KMS-11 (cell line): ENCODE measurements around the gene YIPF3.

Source experiments
- H2AFZ ChIP-seq: fragments of 200-600 bp; sonication (generic); 2 replicates; pipeline ENCODE4 v1.6.1; 2016; ENCODE audit warnings: antibody characterized with exemption, mixed run types, low read depth
- H3K27ac ChIP-seq: fragments of 200-600 bp; sonication (generic); 2 replicates; pipeline ENCODE4 v1.6.1; 2016; ENCODE audit warnings: mild to moderate bottlenecking, mixed run types
- H3K27me3 ChIP-seq: fragments of 200-600 bp; sonication (generic); 2 replicates; pipeline ENCODE4 v1.6.1; 2017; ENCODE audit warnings: mild to moderate bottlenecking, low read depth, mixed run types, moderate library complexity; ENCODE audit not compliant: insufficient read depth
- H3K36me3 ChIP-seq: fragments of 200-600 bp; sonication (generic); 2 replicates; pipeline ENCODE4 v1.6.1; 2017; ENCODE audit warnings: mild to moderate bottlenecking, mixed run types; ENCODE audit not compliant: insufficient read depth
- H3K4me1 ChIP-seq: fragments of 200-600 bp; sonication (generic); 2 replicates; pipeline ENCODE4 v1.6.1; 2016; ENCODE audit warnings: mild to moderate bottlenecking, low read depth, mixed run types; ENCODE audit not compliant: poor library complexity, severe bottlenecking
- H3K4me2 ChIP-seq: fragments of 200-600 bp; sonication (generic); 2 replicates; pipeline ENCODE4 v1.7.0; 2016; ENCODE audit warnings: mild to moderate bottlenecking, mixed run types
- H3K4me3 ChIP-seq: fragments of 200-600 bp; sonication (generic); IDR thresholded peaks from 2 replicates; pipeline ENCODE4 v1.6.1; 2017; ENCODE audit warnings: low read depth, low read length, mixed read lengths; ENCODE audit not compliant: insufficient read depth
- H3K79me2 ChIP-seq: fragments of 200-600 bp; sonication (generic); 2 replicates; pipeline ENCODE4 v1.6.1; 2016; ENCODE audit warnings: low read depth, mixed run types; ENCODE audit not compliant: insufficient read depth
- H3K9ac ChIP-seq: fragments of 200-600 bp; sonication (generic); 2 replicates; pipeline ENCODE4 v1.6.1; 2016; ENCODE audit warnings: mild to moderate bottlenecking, mixed run types
- H4K20me1 ChIP-seq: fragments of 200-600 bp; sonication (generic); 2 replicates; pipeline ENCODE4 v1.6.1; 2016; ENCODE audit warnings: mild to moderate bottlenecking, mixed run types; ENCODE audit not compliant: insufficient read depth
- TF ChIP-seq, protein P1 (sequence below): fragments of 200-600 bp; sonication (generic); conservative IDR thresholded peaks from 2 replicates; pipeline ENCODE4 v1.6.1; 2017; ENCODE audit warnings: low read depth, mild to moderate bottlenecking, antibody characterized with exemption, low read length, moderate library complexity, mixed read lengths

Gene YIPF3

DNA sequence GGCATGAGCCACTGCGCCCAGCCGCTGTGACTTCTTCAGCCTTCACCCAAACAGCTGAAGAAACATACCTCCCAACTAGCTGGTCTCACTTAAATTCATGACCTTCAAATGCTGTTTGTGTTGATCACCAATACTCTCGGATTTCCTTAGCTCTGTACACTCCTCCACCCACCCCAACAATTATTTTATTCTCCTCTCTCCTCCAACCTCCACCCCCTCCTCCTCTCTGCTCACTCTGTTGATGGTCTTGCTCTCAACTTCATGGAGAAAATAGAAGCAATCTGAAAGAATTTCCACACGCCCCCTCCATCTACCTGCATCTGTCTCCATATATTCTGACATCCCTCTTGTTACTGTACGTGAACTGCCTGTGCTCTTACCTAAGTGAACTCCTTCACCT is 54.8 kb downstream of the YIPF3 start:
- Histone ChIP-seq H2AFZ (no peak overlapping the region), H3K4me3 (no peak overlapping the region), H3K27ac (no peak overlapping the region), H3K4me1 (no peaks in the 10 kb centered on the region), H3K27me3 (peaks cover 1% of the 10 kb centered on the region; the same call in 1 of the 2 replicates), H3K36me3 (no peaks in the 10 kb centered on the region), H3K79me2 (no peaks in the 10 kb centered on the region), H3K4me2 (no peak overlapping the region), H3K9ac (no peak overlapping the region), H4K20me1 (no peaks in the 10 kb centered on the region)
- TF ChIP-seq, protein P1, sequence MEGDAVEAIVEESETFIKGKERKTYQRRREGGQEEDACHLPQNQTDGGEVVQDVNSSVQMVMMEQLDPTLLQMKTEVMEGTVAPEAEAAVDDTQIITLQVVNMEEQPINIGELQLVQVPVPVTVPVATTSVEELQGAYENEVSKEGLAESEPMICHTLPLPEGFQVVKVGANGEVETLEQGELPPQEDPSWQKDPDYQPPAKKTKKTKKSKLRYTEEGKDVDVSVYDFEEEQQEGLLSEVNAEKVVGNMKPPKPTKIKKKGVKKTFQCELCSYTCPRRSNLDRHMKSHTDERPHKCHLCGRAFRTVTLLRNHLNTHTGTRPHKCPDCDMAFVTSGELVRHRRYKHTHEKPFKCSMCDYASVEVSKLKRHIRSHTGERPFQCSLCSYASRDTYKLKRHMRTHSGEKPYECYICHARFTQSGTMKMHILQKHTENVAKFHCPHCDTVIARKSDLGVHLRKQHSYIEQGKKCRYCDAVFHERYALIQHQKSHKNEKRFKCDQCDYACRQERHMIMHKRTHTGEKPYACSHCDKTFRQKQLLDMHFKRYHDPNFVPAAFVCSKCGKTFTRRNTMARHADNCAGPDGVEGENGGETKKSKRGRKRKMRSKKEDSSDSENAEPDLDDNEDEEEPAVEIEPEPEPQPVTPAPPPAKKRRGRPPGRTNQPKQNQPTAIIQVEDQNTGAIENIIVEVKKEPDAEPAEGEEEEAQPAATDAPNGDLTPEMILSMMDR: no peak
